ENCODE data around the gene HINFP. TPM values are rescaled to one million over a fixed set of nuclear protein-coding genes. Genes with fewer than 3 reads are reported as not detected.
"Not testable (repeated sequence)": the region's sequence is repeated elsewhere in the genome, so short reads cannot be mapped to it uniquely, and the experiment has no call there.

Gene HINFP
- total RNA-seq, 1 donor from 2014 or later = 35.9 TPM

GRCh38 chr11:119117004-119117706 is 4.2 kb upstream of the HINFP start:
- DNase-seq (ENCODE audit: low spot score) = no peak

DNA sequence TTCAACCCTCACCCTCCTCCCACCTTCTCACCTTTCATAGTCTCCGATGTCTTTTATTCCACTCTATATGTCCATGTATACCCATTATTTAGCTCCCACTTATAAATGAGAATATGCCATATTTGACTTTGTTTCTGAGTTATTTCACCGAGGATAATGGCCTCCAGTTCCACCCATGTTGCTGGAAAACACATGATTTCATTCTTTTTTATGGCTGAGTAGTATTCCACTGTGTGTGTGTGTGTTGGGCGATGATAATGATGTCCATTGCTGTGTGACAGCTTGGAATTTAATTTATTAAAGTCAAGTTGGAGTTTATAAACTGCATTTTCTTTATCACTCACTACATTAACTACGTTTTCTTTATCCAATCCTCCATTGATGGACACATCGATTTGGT is 3.2 kb upstream of the HINFP start:
- DNase-seq (ENCODE audit: low spot score) = no peak

DNA sequence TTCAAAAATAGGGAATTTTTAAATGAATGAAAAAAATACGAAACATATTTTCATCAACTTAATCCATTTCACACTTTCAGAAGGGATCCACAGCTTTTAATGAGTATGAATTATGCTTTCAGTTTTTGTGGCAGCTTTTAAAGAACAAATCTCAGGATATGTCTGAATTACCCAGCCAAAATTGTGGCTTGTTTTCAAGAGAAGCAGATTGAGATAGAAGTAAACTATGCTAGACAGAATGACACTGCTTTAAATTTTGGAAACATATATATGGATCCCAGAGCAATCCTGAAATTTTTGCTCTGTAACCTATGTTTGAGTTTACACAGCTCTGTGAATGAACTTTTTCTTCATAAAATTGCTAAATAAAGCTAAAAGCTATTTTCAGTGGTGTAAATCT is 2.4 kb upstream of the HINFP start:
- DNase-seq (ENCODE audit: low spot score) = no peak

DNA sequence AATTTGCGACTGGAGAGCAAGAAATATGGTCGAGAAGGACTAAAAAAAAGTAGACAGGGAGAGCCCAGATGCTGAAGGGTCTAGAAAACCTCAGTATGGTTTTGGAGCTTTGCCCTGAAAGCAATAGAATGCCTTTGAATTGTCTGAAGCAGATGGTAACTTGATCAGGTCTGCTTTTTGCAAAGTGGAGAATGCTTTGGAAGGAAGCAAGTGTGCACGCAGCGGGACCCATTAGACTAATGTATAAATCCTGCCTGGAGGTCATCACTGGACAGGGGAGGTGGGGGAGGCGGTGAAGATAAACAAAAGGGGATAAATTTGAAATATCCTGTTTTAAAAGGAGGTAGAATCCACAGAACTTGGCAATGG is 757 bp upstream of the HINFP start:
- no peak for DNase-seq (ENCODE audit: low spot score)

GRCh38 chr11:119121811-119122124 is 388 bp downstream of the HINFP start:
- no peak for DNase-seq (ENCODE audit: low spot score)

- no peak for DNase-seq (ENCODE audit: low spot score)
Measured at GRCh38 chr11:119125821-119126220, 4.4 kb downstream of the HINFP start.

DNA sequence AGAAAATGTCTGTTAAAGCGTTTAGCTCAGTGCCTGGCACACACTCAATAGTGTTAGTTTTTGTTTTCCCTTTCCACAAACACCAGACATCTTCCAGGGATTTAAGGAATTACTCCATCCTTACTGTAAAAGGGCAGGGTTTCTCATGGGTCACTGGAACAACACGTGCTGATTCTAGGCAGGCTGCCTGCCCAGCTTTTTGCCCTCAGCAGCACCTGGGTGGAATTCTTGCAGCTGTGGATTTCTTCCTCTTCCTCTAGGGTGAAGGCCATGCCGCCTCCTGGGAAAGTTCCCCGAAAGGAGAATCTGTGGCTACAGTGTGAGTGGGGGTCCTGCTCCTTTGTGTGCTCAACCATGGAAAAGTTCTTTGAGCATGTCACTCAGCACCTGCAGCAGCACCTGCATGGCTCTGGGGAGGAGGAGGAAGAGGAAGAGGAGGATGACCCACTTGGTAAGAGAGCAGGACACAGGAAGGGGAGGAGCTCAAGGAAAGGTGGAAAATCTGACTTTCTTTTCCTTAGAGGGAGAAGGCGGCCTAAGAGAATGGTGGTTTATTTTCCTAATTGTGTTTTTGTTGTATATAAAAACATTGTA is 5.4 kb downstream of the HINFP start:
- no peak for DNase-seq (ENCODE audit: low spot score)

- no peak for DNase-seq (ENCODE audit: low spot score)
Measured at GRCh38 chr11:119130662-119131061, 9.3 kb downstream of the HINFP start.

DNA sequence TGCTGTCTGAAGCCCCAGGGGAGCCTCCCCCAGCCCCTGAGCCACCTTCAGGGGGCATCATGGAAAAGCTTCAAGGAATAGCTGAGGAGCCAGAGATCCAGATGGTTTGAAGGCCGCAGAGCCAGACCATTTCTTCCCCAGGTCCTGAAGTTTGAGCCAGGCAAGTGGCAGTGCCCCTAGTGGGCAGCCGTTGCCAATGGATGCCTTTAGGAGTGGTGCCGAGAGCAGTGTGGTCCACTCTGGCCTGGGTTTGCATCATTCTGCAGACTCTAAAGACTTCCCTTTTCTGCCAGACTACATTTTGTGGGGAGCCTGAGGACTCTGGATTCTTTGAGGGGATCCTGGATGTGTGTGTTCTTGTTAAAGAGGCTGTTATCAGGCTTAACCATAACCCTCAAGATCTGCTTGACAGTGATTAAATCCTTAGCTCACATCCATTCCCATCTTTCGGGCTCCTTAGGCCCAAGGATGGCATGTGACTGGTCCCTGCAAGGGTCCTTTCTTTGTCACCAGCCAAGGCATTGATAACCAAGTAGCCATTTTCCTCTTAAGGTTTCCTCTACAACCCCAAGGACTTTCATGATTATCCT is 13.1 kb downstream of the HINFP start:
- DNase-seq (ENCODE audit: low spot score) = no peak

DNA sequence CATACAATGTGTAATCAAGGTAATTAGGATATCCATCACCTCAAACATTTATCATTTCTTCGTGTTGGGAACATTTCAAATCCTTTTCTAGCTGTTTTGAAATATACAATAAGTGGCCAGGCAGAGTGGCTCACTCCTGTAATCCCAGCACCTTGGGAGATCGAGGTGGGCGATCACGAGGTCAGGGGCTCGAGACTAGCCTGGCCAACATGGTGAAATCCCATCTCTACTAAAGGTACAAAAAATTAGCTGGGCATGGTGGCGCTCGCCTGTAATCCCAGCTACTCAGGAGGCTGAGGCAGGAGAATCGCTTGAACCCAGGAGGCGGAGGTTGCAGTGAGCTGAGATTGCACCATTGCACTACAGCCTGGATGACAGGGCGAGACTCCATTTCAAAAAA is 17.9 kb downstream of the HINFP start:
- DNase-seq (ENCODE audit: low spot score) = not testable (repeated sequence)

DNA sequence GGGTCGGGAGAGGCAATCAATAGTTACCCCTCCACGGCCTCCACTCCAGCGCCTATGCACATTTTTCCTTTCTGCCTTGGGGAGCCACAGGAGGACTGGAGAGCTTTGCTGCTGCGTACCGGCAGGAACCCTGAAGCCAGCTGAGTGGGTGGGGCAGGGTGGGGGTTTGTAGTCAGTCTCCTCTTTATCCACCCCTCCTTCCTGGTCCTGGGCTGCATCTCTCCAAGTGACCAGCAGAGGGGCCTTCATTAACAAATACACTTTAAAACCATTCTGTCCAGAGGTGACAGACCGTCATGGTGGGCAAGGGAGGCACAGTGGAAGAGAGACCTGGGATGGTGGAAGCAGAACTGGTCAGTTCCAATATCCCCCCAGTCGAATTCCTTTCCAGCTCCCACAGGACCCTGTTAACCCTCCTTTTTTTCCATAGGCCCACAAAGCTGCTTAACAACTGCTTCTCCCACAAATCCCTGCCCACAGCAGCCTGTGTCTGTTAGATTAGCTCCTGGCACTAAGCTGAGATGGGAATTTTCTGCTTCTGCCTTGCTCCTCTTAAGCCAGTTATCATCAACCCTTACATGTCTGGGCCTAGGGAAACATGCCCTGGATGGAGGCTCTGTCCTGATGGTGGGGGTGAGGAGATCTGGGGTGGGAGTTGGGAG is 23.6 kb downstream of the HINFP start:
- peak; percentile 47 for DNase-seq (ENCODE audit: low spot score)

GRCh38 chr11:119145551-119145950 is 24.2 kb downstream of the HINFP start:
- DNase-seq (ENCODE audit: low spot score) = no peak

DNA sequence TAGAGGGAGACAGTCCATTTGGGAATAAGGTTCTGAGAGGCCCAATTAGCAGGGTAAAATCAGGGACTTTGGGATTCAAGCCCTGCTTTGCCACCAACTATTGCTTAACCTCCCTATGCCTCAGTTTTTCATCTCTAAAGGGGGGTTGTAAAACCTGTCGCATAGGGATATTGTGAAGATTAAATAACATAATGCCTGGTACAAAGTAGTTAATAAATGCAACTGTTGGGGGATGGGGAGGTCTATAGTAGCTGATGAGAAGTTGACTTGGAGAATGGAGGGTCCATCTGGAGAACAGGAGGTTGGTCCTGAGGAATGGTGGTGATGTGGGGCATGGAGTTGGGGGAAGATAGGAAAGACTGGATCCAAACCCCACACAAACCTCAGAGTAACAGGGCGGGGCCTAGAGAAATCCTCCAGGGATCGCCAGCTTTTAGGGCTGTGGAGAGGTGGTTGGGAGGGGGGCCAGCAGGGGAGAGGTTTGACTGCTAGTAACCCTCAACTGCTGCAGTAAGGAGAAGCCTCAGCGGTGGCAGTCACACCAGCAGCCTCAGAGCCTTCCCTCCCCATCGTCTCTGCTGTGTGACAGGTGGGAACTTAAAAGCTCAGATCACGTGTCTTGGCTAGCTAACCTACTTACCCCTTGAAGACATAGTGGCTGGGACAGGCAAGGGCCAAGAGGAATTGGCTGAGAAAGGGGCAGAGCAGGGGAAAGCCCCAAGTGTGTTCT is 26.4 kb downstream of the HINFP start:
- no peak for DNase-seq (ENCODE audit: low spot score)

GRCh38 chr11:119148720-119149017 is 27.3 kb downstream of the HINFP start:
- DNase-seq (ENCODE audit: low spot score) = no peak

GRCh38 chr11:119149018-119149785 is 27.8 kb downstream of the HINFP start, which contains the start of gene ABCG4:
TSS of gene ABCG4 (plus strand) at chr11:119149052. CDS start at chr11:119149966, 914 bp downstream.
- DNase-seq (ENCODE audit: low spot score) = no peak

- DNase-seq (ENCODE audit: low spot score) = no peak
Measured at GRCh38 chr11:119149786-119150275, 28.5 kb downstream of the HINFP start.

DNA sequence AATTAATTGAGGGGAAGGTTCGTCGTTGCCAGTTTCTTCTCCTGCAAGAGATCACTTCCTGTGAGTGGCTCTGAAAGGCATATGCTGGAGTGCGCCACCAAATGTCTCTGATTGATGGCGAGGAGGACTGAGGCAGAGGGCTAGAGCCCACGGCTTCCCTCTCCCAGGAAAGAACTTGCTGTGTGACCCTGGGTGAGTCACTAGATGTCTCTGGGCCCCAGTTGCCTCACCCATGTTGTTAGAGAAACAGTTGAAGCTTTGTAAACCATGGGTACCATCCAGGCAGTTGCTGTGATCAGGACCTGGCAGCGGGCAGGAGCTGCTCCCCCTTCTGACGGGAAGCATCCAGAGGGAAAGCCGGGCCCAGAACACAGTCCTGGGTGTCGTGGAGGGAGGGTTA is 30.7 kb downstream of the HINFP start:
- no peak for DNase-seq (ENCODE audit: low spot score)

GRCh38 chr11:119152604-119153003 is 31.2 kb downstream of the HINFP start:
- no peak for DNase-seq (ENCODE audit: low spot score)

- no peak for DNase-seq (ENCODE audit: low spot score)
Measured at GRCh38 chr11:119153049-119153818, 31.9 kb downstream of the HINFP start.

DNA sequence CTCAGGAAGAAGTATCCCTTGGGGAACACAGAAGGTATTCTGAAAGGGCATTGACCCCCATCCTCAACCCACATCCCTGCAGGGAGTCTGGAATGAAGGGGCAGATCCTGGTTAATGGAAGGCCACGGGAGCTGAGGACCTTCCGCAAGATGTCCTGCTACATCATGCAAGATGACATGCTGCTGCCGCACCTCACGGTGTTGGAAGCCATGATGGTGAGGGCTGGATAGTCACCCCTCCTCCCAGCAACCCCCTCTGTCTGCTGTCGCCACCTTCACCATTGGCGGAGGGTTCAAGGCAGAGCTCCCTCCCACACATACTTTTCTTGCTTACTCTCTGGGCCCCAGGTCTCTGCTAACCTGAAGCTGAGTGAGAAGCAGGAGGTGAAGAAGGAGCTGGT is 32.8 kb downstream of the HINFP start:
- no peak for DNase-seq (ENCODE audit: low spot score)

Measured in mucosa of gallbladder (tissue), 1 donor.